NCI-H1694 (cell line): ENCODE measurements around the gene CERS6.

ENCODE experiments used
- DNase-seq: peaks from one replicate; lab custom pipeline; 2025; lab: John Stamatoyannopoulos, UW

CERS6 gene

DNA sequence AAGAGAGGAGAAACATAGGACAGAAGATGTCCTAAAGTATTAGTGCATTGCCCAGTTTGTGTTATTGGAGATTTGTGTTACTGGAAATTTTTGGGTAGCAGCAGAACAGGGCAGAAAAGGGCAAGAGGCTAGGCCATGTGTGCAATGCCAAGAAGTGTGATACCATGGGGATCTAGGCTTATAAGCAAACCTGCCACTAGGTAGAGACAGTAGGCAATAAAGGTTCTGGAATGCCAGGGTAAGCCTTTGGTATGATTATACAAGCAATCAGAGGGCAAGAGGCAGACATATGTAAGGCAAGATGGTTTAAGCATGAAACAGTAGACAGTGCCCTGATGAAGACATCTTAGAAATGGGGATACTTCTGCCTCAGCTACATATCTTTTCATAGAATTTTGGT is 12.3 kb upstream of the CERS6 start:
- no peak for DNase-seq

- DNase-seq, result no peak
These were observed 10.1 kb upstream of the CERS6 start for GRCh38 chr2:168445960-168446359.

- DNase-seq, result no peak
These were observed 7.1 kb upstream of the CERS6 start for GRCh38 chr2:168448980-168449379.

DNA sequence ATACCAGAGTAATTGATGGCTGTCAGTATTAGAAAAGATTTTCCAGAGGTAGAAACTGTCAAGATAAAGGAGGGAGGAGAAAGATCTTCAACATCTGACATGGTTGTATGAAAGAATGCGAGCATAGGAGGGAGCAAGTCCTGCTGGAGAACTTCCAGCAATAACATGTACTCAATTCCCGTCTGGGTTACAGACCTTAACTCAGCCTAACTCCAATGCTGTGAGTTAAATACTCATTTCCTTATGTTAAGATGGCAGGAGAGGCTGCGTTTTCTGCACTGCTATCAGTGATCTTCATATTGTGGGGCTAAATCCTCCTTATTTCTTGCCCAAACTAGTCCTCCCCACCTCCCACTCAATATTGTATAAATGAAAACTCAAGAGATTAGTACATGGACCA is 6.7 kb upstream of the CERS6 start:
- DNase-seq, result no peak

DNA sequence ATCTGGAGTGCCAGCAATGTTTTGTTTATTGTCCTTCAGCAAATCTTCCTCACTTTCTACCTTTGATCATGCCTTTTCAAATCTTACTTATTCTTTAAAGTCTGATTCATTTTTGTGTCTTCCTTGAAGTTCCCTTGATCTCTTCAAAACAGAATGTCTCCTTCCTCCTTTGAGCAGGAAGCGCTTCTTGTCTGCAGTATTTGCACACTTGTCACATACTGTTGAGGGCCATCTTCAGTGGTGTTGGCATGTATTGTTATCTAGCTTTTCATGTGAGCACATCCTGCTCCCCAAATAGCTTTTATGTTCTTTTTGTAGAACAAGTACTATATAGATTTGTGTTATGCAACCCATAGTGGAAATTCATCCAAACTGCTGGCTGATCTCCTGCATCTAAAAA is 5.9 kb upstream of the CERS6 start:
- DNase-seq, result no peak

GRCh38 chr2:168450732-168451131 is 5.3 kb upstream of the CERS6 start:
- no peak for DNase-seq

GRCh38 chr2:168452781-168453180 is 3.3 kb upstream of the CERS6 start:
- no peak for DNase-seq

DNA sequence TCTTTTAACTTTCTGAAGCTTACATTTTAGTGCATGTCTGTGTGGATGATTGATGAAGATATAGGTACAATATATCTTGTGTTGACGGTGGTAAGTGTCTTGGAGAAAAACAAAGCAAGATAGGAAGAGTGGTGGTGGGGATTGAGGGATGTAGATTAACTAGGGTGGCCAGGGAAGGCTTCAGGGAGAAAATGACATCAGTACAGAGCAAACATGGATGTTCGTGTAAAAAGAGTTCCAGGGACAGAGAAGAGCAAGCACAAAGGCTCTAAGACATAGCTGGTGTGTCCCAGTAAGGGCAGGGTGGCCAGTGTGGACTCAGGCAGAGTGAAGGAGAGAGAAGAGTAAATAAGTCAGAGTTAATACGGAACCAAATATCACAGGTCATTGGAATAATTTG is 2.7 kb upstream of the CERS6 start:
- no peak for DNase-seq

GRCh38 chr2:168454737-168455644 is 1.1 kb upstream of the CERS6 start:
- no peak for DNase-seq

DNA sequence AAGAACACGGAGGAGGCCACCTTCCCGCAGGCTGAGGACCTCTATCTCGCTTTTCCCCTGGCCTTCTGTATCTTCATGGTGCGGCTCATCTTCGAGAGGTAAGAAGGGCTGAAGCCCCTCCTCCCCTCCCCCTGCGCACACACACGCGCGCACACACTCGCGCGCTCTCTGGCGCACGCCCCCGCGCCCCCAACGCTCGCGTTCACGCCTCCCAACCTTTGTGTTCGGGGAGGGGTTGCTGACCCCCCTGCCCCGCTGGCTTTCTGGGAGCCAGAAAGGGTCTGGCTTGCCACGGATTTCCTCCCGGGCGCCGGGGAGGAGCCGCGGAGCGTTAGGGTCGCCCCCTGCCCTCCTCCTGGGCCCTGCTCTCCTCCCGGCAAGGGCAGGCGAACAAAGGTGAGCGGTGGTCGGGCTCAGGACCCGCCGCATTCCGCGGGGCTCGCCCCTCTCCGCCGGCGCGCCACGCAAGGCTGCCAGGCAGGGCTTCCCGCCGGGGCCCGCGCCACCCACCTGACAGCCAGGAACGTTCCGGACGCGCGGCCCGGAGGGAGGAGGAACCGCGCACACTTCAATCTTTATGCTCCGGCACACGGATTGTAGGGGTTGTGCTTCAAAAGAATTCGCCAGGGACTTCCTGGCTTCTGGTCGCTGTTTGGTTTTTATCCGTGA is 583 bp downstream of the CERS6 start:
- no peak for DNase-seq

DNA sequence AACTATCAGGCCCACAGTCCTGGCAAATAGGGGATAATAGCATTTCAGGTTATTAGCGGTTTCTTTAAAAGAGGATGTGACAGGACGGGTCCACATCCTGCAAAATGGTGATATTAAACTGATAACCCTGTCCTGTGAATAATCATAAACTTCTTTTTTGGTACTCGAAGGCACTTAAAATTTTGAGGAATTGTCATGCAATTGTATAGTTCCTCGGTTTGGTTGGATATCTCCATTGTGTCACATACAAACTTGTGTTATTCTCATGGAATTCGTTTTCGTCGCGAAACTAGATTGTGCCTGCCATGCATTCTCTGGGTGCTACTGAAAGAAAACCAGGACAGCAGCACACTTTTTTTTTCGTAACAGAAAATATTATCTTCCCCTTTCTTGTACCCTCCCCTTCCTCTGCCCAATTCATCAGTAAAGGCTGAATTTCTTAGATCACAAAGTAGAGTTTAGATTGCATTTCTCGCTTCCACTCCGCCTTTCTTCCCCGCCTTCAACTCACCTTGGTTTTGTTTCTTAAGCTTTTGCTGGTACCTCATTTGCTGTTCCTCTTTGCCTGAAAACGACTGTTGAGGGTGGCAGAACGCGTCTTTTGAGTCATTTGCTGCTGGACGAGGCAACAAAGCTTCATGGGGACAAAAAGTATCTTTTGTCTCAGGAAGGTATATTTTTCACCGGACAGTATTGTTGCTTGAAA is 1.3 kb downstream of the CERS6 start:
- DNase-seq, result no peak

GRCh38 chr2:168458139-168458538 is 2.1 kb downstream of the CERS6 start:
- DNase-seq, result no peak

- DNase-seq, result no peak
These were observed 3.2 kb downstream of the CERS6 start for GRCh38 chr2:168459256-168459655.

DNA sequence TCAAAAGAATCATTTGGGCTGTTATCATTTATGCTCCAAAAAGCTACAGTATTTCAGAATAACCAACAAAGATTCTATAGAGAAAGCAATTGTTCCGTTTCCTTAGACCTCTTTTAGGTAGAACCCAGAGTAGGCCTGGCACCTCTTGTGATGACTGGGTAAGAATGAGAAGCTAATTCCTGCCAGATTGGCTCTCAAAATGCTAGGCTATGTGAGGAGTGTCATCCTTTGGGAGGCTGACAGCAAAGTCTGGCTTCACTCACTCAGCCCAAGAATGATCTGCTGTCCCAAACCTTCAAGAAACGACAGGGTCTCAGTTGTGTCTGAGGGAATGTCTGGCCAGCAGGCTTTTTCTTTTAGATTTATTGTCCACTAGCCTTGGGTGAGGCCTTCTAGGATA is 4.5 kb downstream of the CERS6 start:
- no peak for DNase-seq

- no peak for DNase-seq
These were observed 5.3 kb downstream of the CERS6 start for GRCh38 chr2:168461178-168461941.

DNA sequence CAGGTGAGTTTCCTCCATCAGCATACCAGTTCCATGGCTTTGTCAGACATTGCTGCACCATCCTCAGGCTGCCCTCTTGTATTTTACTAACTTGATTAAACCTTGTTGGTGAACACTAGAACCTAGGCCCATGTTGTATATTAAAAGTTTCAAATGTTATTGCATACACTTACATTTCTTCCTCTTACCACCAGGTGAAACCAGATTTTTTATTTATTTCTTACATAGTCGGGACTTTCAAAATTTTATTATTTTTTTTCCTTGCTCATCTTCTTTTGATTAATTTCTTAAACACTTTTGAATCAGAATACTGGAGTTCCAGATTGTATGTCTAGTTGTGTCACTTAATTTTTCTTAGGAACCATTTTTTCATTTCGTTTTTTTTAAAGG is 5.9 kb downstream of the CERS6 start:
- DNase-seq, result no peak

DNA sequence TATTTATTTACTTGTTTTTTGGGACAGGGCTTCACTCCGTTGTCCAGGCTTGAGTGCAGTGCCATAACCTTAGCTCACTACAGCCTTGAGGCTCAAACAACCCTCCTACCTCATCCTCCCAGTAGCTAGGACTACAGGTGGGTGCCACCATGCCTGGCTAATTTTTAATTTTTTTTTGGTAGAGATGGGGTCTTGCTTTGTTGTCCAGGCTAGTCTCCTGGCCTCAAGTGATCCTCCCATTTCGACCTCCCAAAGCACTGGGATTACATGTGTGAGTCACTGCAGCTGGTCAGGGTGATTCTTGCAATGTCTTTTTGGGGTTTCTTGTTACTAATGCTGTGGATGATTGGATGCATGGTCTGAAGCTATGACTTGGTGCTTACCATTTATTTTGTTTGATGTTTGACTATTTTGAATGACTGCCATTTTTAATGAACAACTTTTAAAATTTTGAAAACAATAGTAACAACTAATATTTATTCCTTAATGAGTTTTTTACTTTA is 6.5 kb downstream of the CERS6 start:
- DNase-seq, result no peak

DNA sequence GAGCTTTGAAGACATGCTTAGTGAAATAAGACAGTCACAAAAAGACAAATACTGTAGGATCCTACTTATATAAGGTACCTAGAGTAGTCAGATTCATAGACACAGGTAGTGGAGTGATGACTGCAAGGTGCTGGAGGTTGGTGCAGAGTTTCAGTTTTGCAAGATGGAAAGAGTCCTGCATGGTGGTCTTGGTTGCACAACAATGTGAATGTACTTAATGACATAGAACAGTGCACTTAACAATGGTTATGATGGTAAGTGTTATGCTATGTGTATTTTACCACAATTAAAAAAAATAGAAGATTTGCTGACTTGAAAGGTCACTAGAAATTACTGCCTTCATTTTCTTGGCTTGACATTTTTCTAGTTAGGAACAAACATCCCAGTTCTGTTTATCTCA is 9.5 kb downstream of the CERS6 start:
- DNase-seq, result no peak

DNA sequence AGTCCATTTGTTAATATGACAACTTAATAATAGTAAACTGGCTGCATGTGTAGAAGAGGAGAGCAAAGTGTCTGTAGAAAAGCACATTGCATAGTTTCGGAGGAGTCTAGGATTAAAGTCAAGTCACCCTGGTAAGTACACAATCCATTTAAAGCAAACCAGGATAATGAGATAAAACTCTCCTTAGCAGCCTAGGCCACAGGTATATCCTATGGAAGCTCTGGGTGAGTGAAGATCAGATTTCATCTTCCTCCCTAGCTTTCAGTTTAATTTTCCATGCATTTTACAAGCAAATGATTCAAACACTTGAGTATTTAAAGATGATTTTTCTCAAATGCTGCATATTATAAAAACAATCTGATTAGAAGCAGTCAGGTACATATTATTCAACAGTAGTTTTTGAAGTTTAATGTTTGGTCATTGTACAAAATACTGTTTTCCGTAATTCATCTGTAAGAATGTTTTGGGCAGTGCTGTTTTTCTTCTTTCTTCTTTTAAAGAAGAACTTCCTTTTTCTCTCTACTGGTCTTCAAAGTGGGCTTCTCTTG is 10.2 kb downstream of the CERS6 start:
- no peak for DNase-seq

- DNase-seq, result no peak
These were observed 10.9 kb downstream of the CERS6 start for GRCh38 chr2:168466834-168467565.

- no peak for DNase-seq
These were observed 11.7 kb downstream of the CERS6 start for GRCh38 chr2:168467729-168468128.
